ENCODE measurements around the gene CASP8.
"Not testable (repeated sequence)": the region's sequence is repeated elsewhere in the genome, so short reads cannot be mapped to it uniquely, and the experiment has no call there.

CASP8 gene

DNA sequence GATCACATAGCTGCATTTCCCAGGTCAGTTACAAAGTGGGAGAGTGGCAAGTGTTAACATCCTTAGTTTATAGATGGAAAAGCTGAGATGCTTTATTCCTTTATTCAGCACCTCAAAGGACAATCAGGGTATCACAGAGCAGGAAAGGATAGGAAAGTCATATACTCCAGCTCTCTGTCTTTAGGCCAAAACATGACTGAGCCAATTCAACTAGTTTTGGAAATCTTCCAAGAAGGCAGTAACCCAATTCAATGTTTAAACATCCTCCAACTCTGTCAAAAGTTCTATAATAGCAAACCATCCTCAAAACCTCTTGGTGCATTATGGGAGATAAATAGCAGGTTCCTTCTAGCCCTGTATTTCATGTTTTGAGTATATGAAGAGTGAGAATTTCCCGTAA, 25.2 kb downstream of the CASP8 start:
- CTCF ChIA-PET: no interaction called here
- no peak overlapping the region for H3K27ac ChIP-seq
- POLR2A ChIA-PET (ENCODE audit: low non-redundant PET): no interaction called here
- no peak for DNase-seq (ENCODE audit: low spot score)
- TF ChIP-seq, protein P1, sequence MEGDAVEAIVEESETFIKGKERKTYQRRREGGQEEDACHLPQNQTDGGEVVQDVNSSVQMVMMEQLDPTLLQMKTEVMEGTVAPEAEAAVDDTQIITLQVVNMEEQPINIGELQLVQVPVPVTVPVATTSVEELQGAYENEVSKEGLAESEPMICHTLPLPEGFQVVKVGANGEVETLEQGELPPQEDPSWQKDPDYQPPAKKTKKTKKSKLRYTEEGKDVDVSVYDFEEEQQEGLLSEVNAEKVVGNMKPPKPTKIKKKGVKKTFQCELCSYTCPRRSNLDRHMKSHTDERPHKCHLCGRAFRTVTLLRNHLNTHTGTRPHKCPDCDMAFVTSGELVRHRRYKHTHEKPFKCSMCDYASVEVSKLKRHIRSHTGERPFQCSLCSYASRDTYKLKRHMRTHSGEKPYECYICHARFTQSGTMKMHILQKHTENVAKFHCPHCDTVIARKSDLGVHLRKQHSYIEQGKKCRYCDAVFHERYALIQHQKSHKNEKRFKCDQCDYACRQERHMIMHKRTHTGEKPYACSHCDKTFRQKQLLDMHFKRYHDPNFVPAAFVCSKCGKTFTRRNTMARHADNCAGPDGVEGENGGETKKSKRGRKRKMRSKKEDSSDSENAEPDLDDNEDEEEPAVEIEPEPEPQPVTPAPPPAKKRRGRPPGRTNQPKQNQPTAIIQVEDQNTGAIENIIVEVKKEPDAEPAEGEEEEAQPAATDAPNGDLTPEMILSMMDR (conservative IDR thresholded peaks at IDR 0.05; ENCODE audit: low read depth): no peak

DNA sequence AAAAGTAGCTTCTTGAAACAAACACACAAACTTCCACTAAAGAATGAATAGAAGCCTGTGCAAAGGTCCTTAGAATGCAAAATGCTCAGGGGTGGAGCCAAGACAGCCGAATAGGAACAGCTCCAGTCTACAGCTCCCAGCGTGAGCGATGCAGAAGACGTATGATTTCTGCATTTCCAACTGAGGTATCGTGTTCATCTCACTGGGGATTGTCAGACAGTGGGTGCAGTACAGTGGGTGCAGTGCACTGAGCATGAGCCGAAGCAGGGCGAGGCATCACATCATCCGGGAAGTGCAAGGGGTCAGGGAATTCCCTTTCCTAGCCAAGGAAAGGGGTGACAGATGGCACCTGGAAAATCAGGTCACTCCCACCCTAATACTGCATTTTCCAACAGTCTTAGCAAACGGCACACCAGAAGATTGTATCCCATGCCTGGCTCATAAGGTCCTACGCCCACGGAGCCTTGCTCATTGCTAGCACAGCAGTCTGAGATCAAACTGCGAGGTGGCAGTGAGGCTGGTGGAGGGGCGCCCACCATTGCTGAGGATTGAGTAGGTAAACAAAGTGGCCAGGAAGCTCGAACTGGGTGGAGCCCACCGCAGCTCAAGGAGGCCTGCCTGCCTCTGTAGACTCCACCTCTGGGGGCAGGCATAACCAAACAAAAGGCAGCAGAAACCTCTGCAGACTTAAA, 30.3 kb downstream of the CASP8 start:
- CTCF ChIA-PET; DNase-seq (ENCODE audit: low spot score); H3K27ac ChIP-seq; POLR2A ChIA-PET (ENCODE audit: low non-redundant PET): not testable (repeated sequence)

DNA sequence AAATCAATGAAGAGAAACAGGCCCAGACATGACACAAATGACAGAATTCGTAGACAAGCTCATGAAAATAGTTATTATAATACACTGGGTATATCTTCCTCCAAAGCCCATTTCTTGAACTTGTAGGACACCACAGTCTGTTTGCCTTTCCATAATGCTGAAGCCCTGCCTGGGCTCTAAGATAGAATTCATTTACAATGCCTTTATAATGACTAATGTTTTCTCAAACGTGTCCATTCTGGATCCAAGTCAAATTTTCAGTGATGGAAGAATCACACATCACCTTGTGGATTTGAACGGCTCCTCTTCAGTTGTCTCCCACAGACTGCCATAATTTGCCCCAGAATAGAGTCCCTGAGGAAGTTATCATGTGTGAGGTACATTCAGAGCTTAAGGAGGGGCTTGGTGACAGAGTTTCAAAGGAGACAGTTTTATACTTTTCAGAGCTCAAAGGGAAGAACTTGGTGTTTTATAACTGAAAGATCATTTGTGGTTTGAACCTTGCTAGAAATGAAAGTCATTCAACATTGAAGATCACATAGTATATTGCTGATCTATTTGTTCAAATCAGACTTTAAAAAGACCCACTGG, 38.2 kb downstream of the CASP8 start:
- ChIA-PET CTCF (interaction anchor here (0.6 kb wide), 1 partner anchor 235 kb away, joined by 4 read pairs; no protein-coding TSS in a partner anchor), POLR2A (ENCODE audit: low non-redundant PET) (no interaction called here)
- TF ChIP-seq, protein P1 (conservative IDR thresholded peaks at IDR 0.05; ENCODE audit: low read depth): no peak
- H3K27ac ChIP-seq: no peak overlapping the region
- DNase-seq (ENCODE audit: low spot score): peak; percentile 12

DNA sequence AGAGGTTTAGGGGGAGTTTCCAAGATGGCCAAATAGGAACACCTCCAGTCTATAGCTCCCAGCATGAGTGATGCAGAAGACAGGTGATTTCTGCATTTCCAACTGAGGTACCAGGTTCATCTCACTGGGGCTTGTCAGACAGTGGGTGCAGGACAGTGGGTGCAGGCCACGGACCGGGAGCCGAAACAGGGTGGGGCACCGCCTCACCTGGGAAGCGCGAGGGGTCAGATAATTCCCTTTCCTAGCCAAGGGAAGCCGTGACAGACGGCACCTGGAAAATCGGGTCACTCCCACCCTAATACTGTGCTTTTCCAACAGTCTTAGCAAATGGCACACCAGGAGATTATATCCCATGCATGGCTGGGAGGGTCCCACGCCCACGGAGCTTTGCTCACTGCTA, 39.6 kb downstream of the CASP8 start:
- DNase-seq (ENCODE audit: low spot score); CTCF ChIA-PET; H3K27ac ChIP-seq; POLR2A ChIA-PET (ENCODE audit: low non-redundant PET): not testable (repeated sequence)

DNA sequence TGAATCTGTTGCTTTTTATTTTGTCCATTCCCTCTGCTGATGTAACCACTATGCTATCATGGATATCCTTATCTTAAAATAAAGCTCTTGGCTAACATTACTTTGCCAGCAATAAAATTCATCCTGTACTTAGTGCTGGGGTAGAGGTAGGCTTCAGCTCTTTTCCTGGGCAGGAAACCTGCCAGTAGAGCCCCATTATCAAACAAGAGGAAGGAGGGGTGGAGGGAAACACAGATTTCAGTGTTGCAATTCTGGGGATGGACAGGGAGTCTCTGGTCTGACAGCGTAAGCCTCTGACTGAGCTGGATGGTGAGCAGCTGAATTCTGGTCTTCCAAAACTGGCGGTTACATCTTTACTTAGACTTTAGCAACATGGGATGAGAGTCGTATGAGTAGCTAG, 47.5 kb downstream of the CASP8 start:
- TF ChIP-seq, protein P1 (conservative IDR thresholded peaks at IDR 0.05; ENCODE audit: low read depth): no peak
- no peak for DNase-seq (ENCODE audit: low spot score)
- CTCF ChIA-PET: no interaction called here
- H3K27ac ChIP-seq: no peak overlapping the region
- POLR2A ChIA-PET (ENCODE audit: low non-redundant PET): interaction anchor here (0.5 kb wide), 1 partner anchor 944 kb away, joined by 4 read pairs; no protein-coding TSS in a partner anchor

DNA sequence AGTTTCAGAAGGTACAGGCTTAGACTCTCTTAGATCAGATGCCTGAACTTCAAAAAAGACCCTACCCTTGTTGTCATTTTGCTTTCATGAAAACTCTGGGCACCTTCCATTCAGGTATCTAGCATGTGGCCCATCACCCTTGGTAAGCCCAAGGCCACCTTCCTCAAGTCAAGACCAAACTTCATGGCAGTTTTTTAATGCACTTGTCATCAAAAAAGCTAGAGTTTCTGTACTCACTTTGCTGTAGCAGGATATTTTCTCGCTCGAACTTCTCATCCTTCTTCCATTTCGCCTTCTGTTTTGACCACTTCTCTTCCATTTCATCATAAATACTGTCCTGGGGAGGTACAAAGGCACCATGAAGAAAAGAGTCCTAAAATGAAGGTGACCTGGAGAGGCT, 48.6 kb downstream of the CASP8 start:
- POLR2A ChIA-PET (ENCODE audit: low non-redundant PET): no interaction called here

DNA sequence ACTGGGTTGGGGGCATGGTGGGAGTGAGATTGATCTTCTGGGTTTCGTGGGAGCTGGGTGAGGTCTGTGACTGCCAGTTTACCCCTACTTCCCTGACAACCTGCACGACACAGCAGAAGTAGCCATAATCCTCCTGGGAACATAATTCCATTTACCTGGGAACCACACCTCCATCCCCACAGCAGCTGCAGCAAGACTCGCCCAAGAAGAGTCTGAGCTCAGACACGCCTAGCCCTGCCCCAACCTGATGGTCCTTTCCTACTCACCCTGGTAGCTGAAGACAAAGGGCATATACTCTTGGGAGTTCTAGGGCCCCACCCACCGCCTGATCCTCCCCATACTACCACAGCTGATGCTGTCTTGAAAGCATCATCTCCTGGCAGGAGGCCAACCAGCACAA, 53.0 kb downstream of the CASP8 start:
- CTCF ChIA-PET: interaction anchor here (0.6 kb wide), 1 partner anchor 407 kb away, joined by 4 read pairs; no protein-coding TSS in a partner anchor

More for the DNA sequence above, 48.6 kb downstream of the CASP8 start:
- DNase-seq (ENCODE audit: low spot score): no peak
- H3K27ac ChIP-seq: no peak overlapping the region
- TF ChIP-seq, protein P1 (conservative IDR thresholded peaks at IDR 0.05; ENCODE audit: low read depth): no peak
- CTCF ChIA-PET: no interaction called here

More for the DNA sequence above, 53.0 kb downstream of the CASP8 start:
- POLR2A ChIA-PET (ENCODE audit: low non-redundant PET): no interaction called here
- no peak overlapping the region for H3K27ac ChIP-seq
- no peak for DNase-seq (ENCODE audit: low spot score)
- TF ChIP-seq, protein P1 (conservative IDR thresholded peaks at IDR 0.05; ENCODE audit: low read depth): no peak
